Loucy (cell line): ENCODE data around the gene NKTR.

Experiments used
- H2AFZ ChIP-seq: fragments of 200-600 bp; sonication (generic); 2 replicates; pipeline ENCODE4 v1.6.0; 2016; ENCODE audit warnings: antibody characterized with exemption, mild to moderate bottlenecking, low read length, moderate library complexity
- H3F3A ChIP-seq: fragments of 200-600 bp; 2 replicates; pipeline ENCODE4 v1.6.0; 2016; ENCODE audit warnings: antibody characterized with exemption, low read depth, mild to moderate bottlenecking
- H3K27me3 ChIP-seq: fragments of 200-600 bp; sonication (generic); 2 replicates; pipeline ENCODE4 v1.6.1; 2014; ENCODE audit warnings: low read length, mild to moderate bottlenecking; ENCODE audit not compliant: insufficient read depth, poor library complexity, severe bottlenecking
- H3K36me3 ChIP-seq: fragments of 200-600 bp; sonication (generic); 2 replicates; pipeline ENCODE4 v1.6.1; 2016; ENCODE audit warnings: low read length; ENCODE audit not compliant: insufficient read depth
- H3K4me1 ChIP-seq: fragments of 200-600 bp; sonication (generic); 2 replicates; pipeline ENCODE4 v1.5.1; 2014; ENCODE audit warnings: low read length, mild to moderate bottlenecking; ENCODE audit not compliant: insufficient read depth, poor library complexity, severe bottlenecking
- H3K4me2 ChIP-seq: fragments of 200-600 bp; sonication (generic); 2 replicates; pipeline ENCODE4 v1.6.0; 2014; ENCODE audit warnings: antibody characterized with exemption, low read length, low read depth, mild to moderate bottlenecking; ENCODE audit not compliant: poor library complexity, severe bottlenecking
- H3K4me3 ChIP-seq: fragments of 200-600 bp; sonication (generic); 2 replicates; pipeline ENCODE4 v1.5.1; 2014; ENCODE audit warnings: low read length, mild to moderate bottlenecking, mixed read lengths; ENCODE audit not compliant: poor library complexity, severe bottlenecking
- H3K79me2 ChIP-seq: fragments of 200-600 bp; sonication (generic); 2 replicates; pipeline ENCODE4 v1.6.1; 2014; ENCODE audit warnings: low read length; ENCODE audit not compliant: insufficient read depth
- H3K9ac ChIP-seq: fragments of 200-600 bp; sonication (generic); 2 replicates; pipeline ENCODE4 v1.6.0; 2014; ENCODE audit warnings: mild to moderate bottlenecking, low read depth, low read length, moderate library complexity; ENCODE audit not compliant: poor library complexity, severe bottlenecking
- H3K9me2 ChIP-seq: fragments of 200-600 bp; sonication (generic); replicated peaks from 2 replicates; pipeline ENCODE4 v1.6.1; 2016; ENCODE audit warnings: low read depth, low read length, mixed read lengths
- H3K9me3 ChIP-seq: fragments of 200-600 bp; sonication (generic); 2 replicates; pipeline ENCODE4 v1.6.1; 2014; ENCODE audit warnings: mild to moderate bottlenecking, antibody characterized with exemption, low read length, low read depth; ENCODE audit not compliant: insufficient read depth
- H4K20me1 ChIP-seq: fragments of 200-600 bp; sonication (generic); 2 replicates; pipeline ENCODE4 v1.6.0; 2014; ENCODE audit warnings: antibody characterized with exemption, low read length, mild to moderate bottlenecking; ENCODE audit not compliant: insufficient read depth, poor library complexity, severe bottlenecking
- EZH2phosphoT487 ChIP-seq: fragments of 200-600 bp; IDR thresholded peaks from 2 replicates; pipeline ENCODE4 v1.6.1; 2018; ENCODE audit warnings: antibody characterized with exemption, mild to moderate bottlenecking, moderate library complexity, borderline replicate concordance
- TF ChIP-seq, protein P1 (sequence below): fragments of 200-600 bp; sonication (generic); conservative IDR thresholded peaks from 2 replicates; pipeline ENCODE4 v1.5.1; 2014; ENCODE audit warnings: mild to moderate bottlenecking, antibody characterized with exemption, low read length

NKTR gene

DNA sequence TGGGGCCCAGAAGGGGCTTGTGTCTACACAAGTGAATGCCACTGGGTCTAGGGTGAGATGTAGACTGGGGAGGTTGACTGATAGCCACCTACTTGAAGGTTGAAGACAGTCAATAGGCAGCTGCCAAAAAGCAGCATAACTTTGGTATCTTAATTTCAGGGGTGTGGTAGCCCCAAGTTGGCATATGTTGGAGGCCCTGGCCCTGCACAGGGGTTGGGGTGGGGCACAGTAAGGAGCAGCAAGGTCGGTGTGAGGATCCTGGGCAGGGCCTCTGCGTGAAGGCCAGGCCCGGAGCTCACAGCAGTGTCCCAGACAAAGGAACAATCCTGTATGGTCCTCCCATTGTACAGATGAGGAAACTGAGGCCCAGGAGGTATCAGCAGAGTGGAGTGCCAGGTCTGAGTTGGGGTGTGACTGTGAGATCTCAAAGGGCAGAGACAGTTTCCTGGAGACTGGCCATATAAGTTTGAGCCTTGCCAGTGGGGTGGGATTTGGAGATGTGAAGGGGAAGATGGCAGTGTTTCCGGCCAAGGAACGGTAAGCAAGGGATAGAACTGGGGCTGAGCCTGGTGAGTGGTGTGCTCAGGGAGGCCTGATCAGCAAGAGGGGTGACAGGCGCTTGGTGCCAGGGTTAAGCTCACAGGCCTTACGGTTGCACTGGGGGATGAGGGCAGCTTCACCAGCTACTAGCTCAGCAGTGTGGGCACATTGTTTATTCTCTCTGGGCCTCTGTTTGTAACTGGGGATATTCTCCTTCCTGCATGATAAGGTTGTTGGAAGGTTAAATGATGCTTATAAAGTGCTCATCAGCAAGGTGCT is 86.6 kb downstream of the NKTR start:
- H4K20me1 ChIP-seq = no peaks in the 10 kb centered on the region
- no peaks in the 10 kb centered on the region for H3F3A ChIP-seq
- TF ChIP-seq, protein P1, sequence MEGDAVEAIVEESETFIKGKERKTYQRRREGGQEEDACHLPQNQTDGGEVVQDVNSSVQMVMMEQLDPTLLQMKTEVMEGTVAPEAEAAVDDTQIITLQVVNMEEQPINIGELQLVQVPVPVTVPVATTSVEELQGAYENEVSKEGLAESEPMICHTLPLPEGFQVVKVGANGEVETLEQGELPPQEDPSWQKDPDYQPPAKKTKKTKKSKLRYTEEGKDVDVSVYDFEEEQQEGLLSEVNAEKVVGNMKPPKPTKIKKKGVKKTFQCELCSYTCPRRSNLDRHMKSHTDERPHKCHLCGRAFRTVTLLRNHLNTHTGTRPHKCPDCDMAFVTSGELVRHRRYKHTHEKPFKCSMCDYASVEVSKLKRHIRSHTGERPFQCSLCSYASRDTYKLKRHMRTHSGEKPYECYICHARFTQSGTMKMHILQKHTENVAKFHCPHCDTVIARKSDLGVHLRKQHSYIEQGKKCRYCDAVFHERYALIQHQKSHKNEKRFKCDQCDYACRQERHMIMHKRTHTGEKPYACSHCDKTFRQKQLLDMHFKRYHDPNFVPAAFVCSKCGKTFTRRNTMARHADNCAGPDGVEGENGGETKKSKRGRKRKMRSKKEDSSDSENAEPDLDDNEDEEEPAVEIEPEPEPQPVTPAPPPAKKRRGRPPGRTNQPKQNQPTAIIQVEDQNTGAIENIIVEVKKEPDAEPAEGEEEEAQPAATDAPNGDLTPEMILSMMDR = no peak
- no peak overlapping the region for H2AFZ ChIP-seq
- no peaks in the 10 kb centered on the region for H3K9me3 ChIP-seq
- no peak overlapping the region for H3K4me2 ChIP-seq
- H3K79me2 ChIP-seq = no peaks in the 10 kb centered on the region
- no peaks in the 10 kb centered on the region for H3K36me3 ChIP-seq
- H3K4me3 ChIP-seq = no peak overlapping the region
- no peaks in the 10 kb centered on the region for H3K4me1 ChIP-seq
- H3K27me3 ChIP-seq = no peaks in the 10 kb centered on the region
- H3K9ac ChIP-seq = no peak overlapping the region
- H3K9me2 ChIP-seq = no peaks in the 10 kb centered on the region

DNA sequence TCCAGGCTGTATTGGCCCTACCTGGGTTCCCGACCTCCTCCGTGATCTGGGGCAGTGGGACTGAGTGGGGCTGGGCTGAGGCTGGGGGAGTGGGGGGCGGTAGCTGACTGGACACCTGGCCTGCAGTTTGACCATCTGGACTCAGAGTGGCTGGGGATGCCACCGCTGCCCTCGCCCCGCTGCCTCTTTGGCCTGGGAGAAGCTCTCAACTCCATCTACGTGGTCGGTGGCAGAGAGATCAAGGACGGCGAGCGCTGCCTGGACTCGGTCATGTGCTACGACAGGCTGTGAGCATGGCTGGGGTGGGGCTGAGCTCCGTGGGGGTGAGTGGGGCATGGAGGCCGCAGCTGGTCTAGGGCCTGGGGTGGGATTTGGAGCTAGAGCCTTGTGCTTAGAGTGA is 87.5 kb downstream of the NKTR start:
- Histone ChIP-seq H3K36me3 (no peaks in the 10 kb centered on the region), H3K79me2 (no peaks in the 10 kb centered on the region), H3K9me3 (no peaks in the 10 kb centered on the region), H2AFZ (no peak overlapping the region), H3K27me3 (no peaks in the 10 kb centered on the region), H3F3A (no peaks in the 10 kb centered on the region), H3K9ac (no peak overlapping the region), H3K4me3 (no peak overlapping the region), H4K20me1 (no peaks in the 10 kb centered on the region), H3K4me2 (no peak overlapping the region), H3K9me2 (no peaks in the 10 kb centered on the region), H3K4me1 (no peaks in the 10 kb centered on the region)
- no peak for TF ChIP-seq EZH2phosphoT487
- TF ChIP-seq, protein P1 = no peak

DNA sequence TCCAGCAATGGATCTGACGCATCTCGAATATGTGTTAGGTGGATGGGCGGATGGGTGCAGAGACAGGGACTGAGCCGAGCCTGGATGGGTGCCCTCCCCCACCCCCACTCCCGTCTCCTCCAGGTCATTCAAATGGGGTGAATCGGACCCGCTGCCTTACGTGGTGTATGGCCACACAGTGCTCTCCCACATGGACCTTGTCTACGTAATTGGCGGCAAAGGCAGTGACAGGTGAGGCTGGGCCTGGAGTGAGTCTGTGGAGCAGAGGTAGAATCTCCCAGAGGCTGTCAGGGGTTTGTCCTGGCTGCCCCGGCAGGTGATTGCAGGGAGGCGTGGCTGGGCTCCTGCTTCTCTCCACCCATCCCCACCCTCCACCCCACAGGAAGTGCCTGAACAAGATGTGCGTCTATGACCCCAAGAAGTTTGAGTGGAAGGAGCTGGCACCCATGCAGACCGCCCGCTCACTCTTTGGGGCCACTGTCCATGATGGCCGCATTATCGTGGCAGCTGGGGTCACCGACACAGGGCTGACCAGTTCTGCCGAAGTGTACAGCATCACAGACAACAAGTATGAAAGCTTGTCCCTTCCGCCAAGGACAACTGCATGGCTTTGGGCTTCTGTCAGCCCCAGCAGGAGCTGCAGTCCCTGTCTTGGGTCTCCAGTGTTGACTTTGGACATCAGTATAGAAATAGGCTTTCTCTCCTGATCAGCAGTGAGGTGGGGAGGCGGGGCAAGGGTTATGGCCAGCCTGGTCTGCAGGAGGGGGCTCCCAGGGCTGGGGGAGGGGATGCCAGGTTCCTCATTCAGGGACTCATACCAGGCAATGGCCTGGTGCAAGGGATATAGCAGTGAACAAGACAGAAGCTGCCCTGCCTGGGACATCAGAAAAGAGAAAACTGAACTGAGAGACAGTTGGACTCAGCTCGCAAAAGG is 88.3 kb downstream of the NKTR start:
- no peaks in the 10 kb centered on the region for H3K36me3 ChIP-seq
- H3F3A ChIP-seq = no peaks in the 10 kb centered on the region
- no peaks in the 10 kb centered on the region for H3K4me1 ChIP-seq
- no peak overlapping the region for H2AFZ ChIP-seq
- H3K4me3 ChIP-seq = no peak overlapping the region
- H3K9me3 ChIP-seq = no peaks in the 10 kb centered on the region
- TF ChIP-seq, protein P1 = no peak
- TF ChIP-seq EZH2phosphoT487 = no peak
- H3K27me3 ChIP-seq = no peaks in the 10 kb centered on the region
- no peaks in the 10 kb centered on the region for H3K79me2 ChIP-seq
- no peaks in the 10 kb centered on the region for H4K20me1 ChIP-seq
- H3K9ac ChIP-seq = no peak overlapping the region
- H3K4me2 ChIP-seq = no peak overlapping the region
- no peaks in the 10 kb centered on the region for H3K9me2 ChIP-seq
